Caco-2 (cell line): Measurements from ENCODE around the gene PCDHGB5. TPM values are rescaled to one million over a fixed set of nuclear protein-coding genes. Genes with fewer than 3 reads are reported as not detected.
"Not testable (repeated sequence)": the region's sequence is repeated elsewhere in the genome, so short reads cannot be mapped to it uniquely, and the experiment has no call there.

Experiments used
- BruUV-seq: library from RNA; stranded (reverse); fragments of 400-500 nt; replicated peaks from 2 replicates; lab custom pipeline; 2021; lab: Mats Ljungman, UMichigan
- CTCF ChIA-PET: fragments of 300-600 bp; sonication (Branson Sonifier 250); formaldehyde crosslinking; loops from one replicate; lab custom pipeline; 2022; ENCODE audit warnings: antibody characterized with exemption; lab: Charles Lee
- POLR2A ChIA-PET: fragments of 300-600 bp; sonication (Branson Sonifier 250); formaldehyde crosslinking; loops from one replicate; lab custom pipeline; 2022; ENCODE audit warnings: antibody characterized with exemption; lab: Charles Lee
- DNase-seq, 2 experiments: peaks; one replicate each; pipeline versions ENCODE4 v3.0.0 to v3.0.0-alpha.2; 2020 to 2022
- H3K27me3 ChIP-seq: replicated peaks from 2 replicates; pipeline ENCODE4 v1.6.0; 2011; ENCODE audit warnings: low read length; ENCODE audit not compliant: control insufficient read depth, insufficient read depth
- H3K36me3 ChIP-seq: 2 replicates; pipeline ENCODE4 v1.5.1; 2011; ENCODE audit warnings: low read length; ENCODE audit not compliant: control insufficient read depth, insufficient read depth
- H3K4me1 ChIP-seq: fragments of 250-450 bp; sonication (Bioruptor Pico); 2 replicates; pipeline ENCODE4 v1.5.1; 2020; ENCODE audit warnings: mild to moderate bottlenecking
- H3K4me3 ChIP-seq: 2 replicates; pipeline ENCODE4 v1.5.1; 2011; ENCODE audit warnings: low read depth, mild to moderate bottlenecking, control low read depth, low read length
- H3K9me3 ChIP-seq: fragments of 250-450 bp; sonication (Bioruptor Pico); 2 replicates; pipeline ENCODE4 v1.5.1; 2020; ENCODE audit warnings: mild to moderate bottlenecking, moderate library complexity
- H3K27ac Mint-ChIP-seq: one replicate; pipeline ENCODE4 v1.8.0; 2022; ENCODE audit warnings: mixed read lengths; ENCODE audit not compliant: unreplicated experiment
- H3K27me3 Mint-ChIP-seq: one replicate; pipeline ENCODE4 v1.8.0; 2022; ENCODE audit warnings: mixed read lengths; ENCODE audit not compliant: insufficient read depth, unreplicated experiment
- H3K36me3 Mint-ChIP-seq: one replicate; pipeline ENCODE4 v1.8.0; 2022; ENCODE audit warnings: mild to moderate bottlenecking, mixed read lengths; ENCODE audit not compliant: insufficient read depth, unreplicated experiment
- H3K4me1 Mint-ChIP-seq: one replicate; pipeline ENCODE4 v1.8.0; 2022; ENCODE audit warnings: low read depth, mixed read lengths; ENCODE audit not compliant: unreplicated experiment
- H3K4me3 Mint-ChIP-seq: one replicate; pipeline ENCODE4 v1.8.0; 2022; ENCODE audit warnings: mild to moderate bottlenecking, moderate library complexity, mixed read lengths; ENCODE audit not compliant: unreplicated experiment
- H3K9me3 Mint-ChIP-seq: one replicate; pipeline ENCODE4 v1.8.0; 2022; ENCODE audit warnings: mixed read lengths; ENCODE audit not compliant: unreplicated experiment
- CTCF ChIP-seq, 2 experiments: fragments of 200-600 bp in 1 of 2; IDR thresholded peaks; 1 replicate in 1 of 2; 2 replicates in 1 of 2; pipeline versions ENCODE4 v1.5.1 to v1.8.0; 2011 to 2022; ENCODE audit warnings: antibody characterized with exemption in 1 of 2, control low read depth in 1 of 2, inconsistent platforms in 1 of 2, low read depth in 1 of 2, low read length in 1 of 2, mild to moderate bottlenecking in 1 of 2, moderate library complexity in 1 of 2; ENCODE audit not compliant: insufficient read depth in 1 of 2, severe bottlenecking in 1 of 2, unreplicated experiment in 1 of 2
- intact Hi-C: fragments of 100-400 bp; cut with micrococcal nuclease; formaldehyde crosslinking; loops from one replicate; pipeline ENCODE4 v1.10.0; 2022; ENCODE audit not compliant: unreplicated experiment
- total RNA-seq: library from RNA; stranded (reverse); gene quantifications from 2 replicates; pipeline ENCODE4 v1.2.3, GENCODE V29; 2022

PCDHGB5 gene
- total RNA-seq, 1 experiment from 2014 or later, result 13.2 TPM

- BruUV-seq, H3K4me3 ChIP-seq, H3K9me3 ChIP-seq, H3K27ac Mint-ChIP-seq, H3K27me3 ChIP-seq, DNase-seq, H3K36me3 ChIP-seq, H3K27me3 Mint-ChIP-seq, H3K4me1 ChIP-seq, H3K4me3 Mint-ChIP-seq, POLR2A ChIA-PET, intact Hi-C loops, H3K4me1 Mint-ChIP-seq: not testable (repeated sequence)
- TF ChIP-seq CTCF (IDR thresholded peaks at IDR 0.05; ENCODE audit: insufficient read depth in 1 of 2, low read depth in 1 of 2, low read length in 1 of 2, severe bottlenecking in 1 of 2, unreplicated experiment in 1 of 2), result peak in 1 of 2 experiments; percentile 12
- peaks cover 19% of the 10 kb centered on the region for H3K9me3 Mint-ChIP-seq
- CTCF ChIA-PET, result interaction anchor here (1.3 kb wide), 1 partner anchor 156 kb away, joined by 5 read pairs; no protein-coding TSS in a partner anchor
- H3K36me3 Mint-ChIP-seq, result peaks cover 14% of the 10 kb centered on the region
Observed at GRCh38 chr5:141407790-141408505, 10.2 kb downstream of the PCDHGB5 start, which contains the start of gene PCDHGB6. TSS of gene PCDHGB6 (plus strand) at chr5:141408021. CDS start at chr5:141408203, 182 bp downstream.

GRCh38 chr5:141409598-141410306 is 12.0 kb downstream of the PCDHGB5 start:
- no peak for TF ChIP-seq CTCF (IDR thresholded peaks at IDR 0.05; ENCODE audit: insufficient read depth in 1 of 2, low read depth in 1 of 2, low read length in 1 of 2, severe bottlenecking in 1 of 2, unreplicated experiment in 1 of 2)
- H3K4me1 ChIP-seq, result no peaks in the 10 kb centered on the region
- no peaks in the 10 kb centered on the region for H3K27me3 ChIP-seq
- H3K9me3 ChIP-seq, result peaks cover 7% of the 10 kb centered on the region
- no peak overlapping the region for H3K4me3 Mint-ChIP-seq
- no peak overlapping the region for H3K4me3 ChIP-seq
- intact Hi-C loops, result loop anchor here (5.0 kb wide), 1 partner anchor 87 kb away; the partner anchor contains the start of gene TAF7
- no peak for DNase-seq
- BruUV-seq, result no TSS peak
- H3K27ac Mint-ChIP-seq, result no peak overlapping the region
- ChIA-PET POLR2A (no interaction called here), CTCF (no interaction called here)
- H3K9me3 Mint-ChIP-seq, result peaks cover 34% of the 10 kb centered on the region
- H3K36me3 Mint-ChIP-seq, result peaks cover 4% of the 10 kb centered on the region
- no peaks in the 10 kb centered on the region for H3K4me1 Mint-ChIP-seq
- H3K27me3 Mint-ChIP-seq, result no peaks in the 10 kb centered on the region
- H3K36me3 ChIP-seq, result no peaks in the 10 kb centered on the region

- H3K4me3 ChIP-seq, result no peak overlapping the region
- BruUV-seq, result no TSS peak
- ChIA-PET POLR2A (no interaction called here), CTCF (no interaction called here)
- no peaks in the 10 kb centered on the region for H3K36me3 ChIP-seq
- H3K27me3 Mint-ChIP-seq, result no peaks in the 10 kb centered on the region
- H3K9me3 ChIP-seq, result peaks cover 10% of the 10 kb centered on the region
- no peaks in the 10 kb centered on the region for H3K27me3 ChIP-seq
- intact Hi-C loops, result loop anchor here (5.0 kb wide), 1 partner anchor 89 kb away; the partner anchor contains the start of gene TAF7
- H3K36me3 Mint-ChIP-seq, result peaks cover 4% of the 10 kb centered on the region
- H3K27ac Mint-ChIP-seq, result no peak overlapping the region
- H3K4me1 Mint-ChIP-seq, result no peaks in the 10 kb centered on the region
- H3K9me3 Mint-ChIP-seq, result peaks cover 35% of the 10 kb centered on the region
- TF ChIP-seq CTCF (IDR thresholded peaks at IDR 0.05; ENCODE audit: insufficient read depth in 1 of 2, low read depth in 1 of 2, low read length in 1 of 2, severe bottlenecking in 1 of 2, unreplicated experiment in 1 of 2), result no peak
- no peaks in the 10 kb centered on the region for H3K4me1 ChIP-seq
- DNase-seq, result no peak
- H3K4me3 Mint-ChIP-seq, result no peak overlapping the region
Observed at GRCh38 chr5:141411575-141411974, 13.8 kb downstream of the PCDHGB5 start.
